Thoracic aorta (tissue), 2 donors: ENCODE measurements around the gene KMT2E. TPM values are rescaled to one million over a fixed set of nuclear protein-coding genes. Genes with fewer than 3 reads are reported as not detected.

ENCODE experiments used
- ATAC-seq: fragments of 150-250 bp; one replicate; pipeline ENCODE4 v1.8.0; 2017; ENCODE audit warnings: low read depth; ENCODE audit not compliant: insufficient number of reproducible peaks, low FRiP score
- DNase-seq: peaks from one replicate; pipeline ENCODE4 v3.0.0-alpha.2; 2020; ENCODE audit warnings: low spot score
- H3K27ac ChIP-seq, 2 donors: fragments of 200-600 bp; sonication (generic); 1 replicate in 1 of 2; 2 replicates in 1 of 2; pipeline ENCODE4 v1.5.1; 2016; ENCODE audit warnings: mild to moderate bottlenecking in 2 of 2, moderate library complexity in 2 of 2
- H3K27me3 ChIP-seq: fragments of 200-600 bp; sonication (generic); replicated peaks from 2 replicates; pipeline ENCODE4 v1.6.0; 2016; ENCODE audit warnings: mild to moderate bottlenecking; ENCODE audit not compliant: insufficient read depth
- H3K36me3 ChIP-seq: fragments of 200-600 bp; sonication (generic); one replicate; pipeline ENCODE4 v1.5.1; 2016
- H3K4me1 ChIP-seq, 2 donors: fragments of 200-600 bp; sonication (generic); 1 replicate in 1 of 2; 2 replicates in 1 of 2; pipeline versions ENCODE4 v1.5.1 to v1.6.0; 2016; ENCODE audit warnings: low read depth in 2 of 2, mild to moderate bottlenecking in 1 of 2; ENCODE audit not compliant: control insufficient read depth in 1 of 2
- H3K4me3 ChIP-seq: fragments of 200-600 bp; sonication (generic); 2 replicates; pipeline ENCODE4 v1.5.1; 2016; ENCODE audit warnings: mild to moderate bottlenecking
- H3K9me3 ChIP-seq: fragments of 200-600 bp; sonication (generic); 2 replicates; pipeline ENCODE4 v1.5.1; 2016
- CTCF ChIP-seq: fragments of 200-600 bp; sonication (generic); IDR thresholded peaks from one replicate; pipeline ENCODE4 v1.5.1; 2019; ENCODE audit warnings: antibody characterized with exemption
- total RNA-seq, 2 donors: library from RNA; depleted of rRNA; stranded (reverse); fragments of >200 nt; gene quantifications; one replicate each; pipeline versions ENCODE4 v1.1.0 to v1.2.3, GENCODE V29; 2016

KMT2E gene
- total RNA-seq, 2 donors from 2014 or later = 139 to 140 TPM

DNA sequence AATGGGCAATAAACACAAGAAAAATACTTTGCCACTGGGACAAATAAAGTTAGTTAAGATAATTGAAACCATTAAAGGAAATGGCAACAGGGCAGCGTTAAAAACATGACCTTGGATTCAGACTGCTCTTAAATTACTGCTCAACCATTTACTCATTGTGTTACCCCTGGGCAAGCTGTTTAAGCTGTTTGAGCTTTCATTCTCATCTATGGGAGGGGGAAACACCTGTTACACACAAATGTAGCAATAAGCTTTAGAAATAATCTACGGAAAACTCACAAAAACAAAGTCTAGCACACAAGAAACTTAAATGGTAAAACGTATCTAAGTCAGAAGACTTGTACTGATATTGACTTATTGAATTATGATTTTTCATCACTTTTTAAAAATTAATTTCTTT lies 137.1 kb downstream of the KMT2E start:
- Histone ChIP-seq H3K27ac (no peak overlapping the region), H3K4me3 (no peak overlapping the region), H3K9me3 (no peaks in the 10 kb centered on the region), H3K27me3 (no peaks in the 10 kb centered on the region), H3K4me1 (peaks cover 0 to 6% of the 10 kb centered on the region in 2 donors), H3K36me3 (no peaks in the 10 kb centered on the region)
- DNase-seq = no peak
- TF ChIP-seq CTCF = no peak
- ATAC-seq = no peak

DNA sequence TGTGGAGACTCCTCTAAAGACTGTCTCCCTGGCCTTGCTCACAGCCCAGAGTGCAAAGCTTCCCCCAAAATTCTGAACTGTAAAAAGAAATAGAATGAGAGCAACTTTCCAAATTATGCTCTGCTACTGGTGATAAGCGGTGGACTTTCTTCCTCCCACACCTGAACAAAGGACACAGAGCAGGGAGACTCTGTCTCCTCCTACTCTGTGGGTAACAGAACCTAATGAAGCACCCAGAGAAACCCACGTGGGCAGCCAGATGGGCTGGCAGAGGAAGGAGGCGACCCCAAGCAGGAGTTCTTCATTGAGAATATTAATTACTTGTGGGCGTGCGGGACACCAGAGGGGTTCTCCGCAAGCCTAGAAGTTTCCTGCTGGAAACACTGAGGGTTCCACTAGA lies 139.5 kb downstream of the KMT2E start:
- no peak for ATAC-seq
- H3K4me1 ChIP-seq = peaks cover 0 to 6% of the 10 kb centered on the region in 2 donors

GRCh38 chr7:105154084-105154483 lies 140.1 kb downstream of the KMT2E start:
- Histone ChIP-seq H3K27ac (no peak overlapping the region), H3K4me3 (no peak overlapping the region), H3K27me3 (no peaks in the 10 kb centered on the region), H3K9me3 (no peaks in the 10 kb centered on the region), H3K4me1 (peaks cover 0 to 6% of the 10 kb centered on the region in 2 donors), H3K36me3 (no peaks in the 10 kb centered on the region)
- DNase-seq = no peak
- TF ChIP-seq CTCF = no peak
- ATAC-seq = no peak

More for the DNA sequence above, 139.5 kb downstream of the KMT2E start:
- Histone ChIP-seq H3K27ac (no peak overlapping the region), H3K36me3 (no peaks in the 10 kb centered on the region), H3K27me3 (no peaks in the 10 kb centered on the region), H3K9me3 (no peaks in the 10 kb centered on the region), H3K4me3 (no peak overlapping the region)
- TF ChIP-seq CTCF = no peak
- no peak for DNase-seq

GRCh38 chr7:105156731-105157130 lies 142.7 kb downstream of the KMT2E start:
- H3K27ac ChIP-seq = no peak overlapping the region
- no peak for TF ChIP-seq CTCF
- no peak for ATAC-seq
- H3K4me3 ChIP-seq = no peak overlapping the region
- DNase-seq = no peak
- no peaks in the 10 kb centered on the region for H3K36me3 ChIP-seq
- no peaks in the 10 kb centered on the region for H3K9me3 ChIP-seq
- H3K27me3 ChIP-seq = no peaks in the 10 kb centered on the region
- no peaks in the 10 kb centered on the region for H3K4me1 ChIP-seq

- DNase-seq (no peak), ATAC-seq (no peak)
- Histone ChIP-seq H3K9me3 (no peaks in the 10 kb centered on the region), H3K36me3 (no peaks in the 10 kb centered on the region), H3K4me3 (no peak overlapping the region), H3K4me1 (no peaks in the 10 kb centered on the region), H3K27me3 (no peaks in the 10 kb centered on the region), H3K27ac (no peak overlapping the region)
- no peak for TF ChIP-seq CTCF
Measured at GRCh38 chr7:105157278-105157677, 143.3 kb downstream of the KMT2E start.
